IPS-18a (cell line): ENCODE data around the gene MAD1L1.

Experiments
- H3K27ac ChIP-seq: one replicate; pipeline ENCODE4 v1.5.1; 2013; ENCODE audit warnings: low read length
- H3K27me3 ChIP-seq: one replicate; pipeline ENCODE4 v1.6.1; 2013; ENCODE audit warnings: mild to moderate bottlenecking, low read length; ENCODE audit not compliant: control insufficient read depth, insufficient read depth
- H3K36me3 ChIP-seq: one replicate; pipeline ENCODE4 v1.6.1; 2013; ENCODE audit warnings: low read depth, low read length; ENCODE audit not compliant: control insufficient read depth
- H3K4me1 ChIP-seq: one replicate; pipeline ENCODE4 v1.6.1; 2013; ENCODE audit warnings: low read depth, low read length; ENCODE audit not compliant: control insufficient read depth
- H3K4me3 ChIP-seq: one replicate; pipeline ENCODE4 v1.5.1; 2013; ENCODE audit warnings: low read length
- H3K9ac ChIP-seq: one replicate; pipeline ENCODE4 v1.6.1; 2013; ENCODE audit warnings: mild to moderate bottlenecking, low read length, moderate library complexity
- H3K9me3 ChIP-seq: one replicate; pipeline ENCODE4 v1.6.1; 2013; ENCODE audit warnings: low read depth, low read length; ENCODE audit not compliant: control insufficient read depth

Gene MAD1L1

DNA sequence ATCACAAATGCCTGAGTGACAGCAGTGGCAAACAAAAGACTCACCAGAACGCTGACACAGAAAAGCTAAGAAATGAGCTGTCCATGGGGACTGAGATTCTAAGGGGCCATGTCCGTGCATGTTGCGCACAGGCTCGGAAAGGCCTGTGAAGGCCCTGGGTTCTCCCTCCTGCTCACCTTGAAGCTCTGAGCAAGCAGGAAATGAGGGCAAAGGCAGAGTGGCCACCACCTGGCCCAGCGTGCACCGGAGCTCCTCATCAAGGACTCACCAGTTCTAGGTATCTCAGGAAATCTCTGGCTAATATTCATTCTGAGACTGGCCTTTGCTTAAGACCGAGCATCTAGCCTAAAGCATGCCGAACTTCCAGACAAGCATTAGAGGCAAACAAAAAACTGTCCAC lies 52.7 kb downstream of the MAD1L1 start:
- Histone ChIP-seq H3K4me1 (no peaks in the 10 kb centered on the region), H3K9ac (no peak overlapping the region), H3K4me3 (no peak overlapping the region), H3K9me3 (no peaks in the 10 kb centered on the region), H3K27me3 (no peaks in the 10 kb centered on the region), H3K27ac (no peak overlapping the region), H3K36me3 (no peaks in the 10 kb centered on the region)

DNA sequence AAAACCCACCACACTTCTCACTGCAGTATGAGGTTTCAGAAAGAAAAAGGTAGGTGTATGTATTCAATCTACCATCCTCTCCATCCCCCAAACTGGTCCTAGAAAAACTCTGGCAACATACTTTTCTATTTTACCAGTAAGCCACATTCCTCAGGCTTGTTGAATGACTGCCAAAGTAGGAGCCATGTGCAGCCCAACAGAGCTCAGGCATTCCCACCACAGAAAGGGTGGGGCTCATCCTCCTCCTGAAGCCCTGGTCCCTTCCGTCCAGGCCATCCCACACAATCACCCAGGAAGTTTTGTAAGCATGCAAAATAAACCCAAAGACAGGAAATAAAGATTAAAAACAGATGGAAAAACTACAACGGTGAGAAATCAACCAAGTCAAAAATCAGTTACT lies 57.2 kb downstream of the MAD1L1 start:
- H3K9me3 ChIP-seq = no peaks in the 10 kb centered on the region
- no peak overlapping the region for H3K4me3 ChIP-seq
- H3K4me1 ChIP-seq = no peaks in the 10 kb centered on the region
- H3K27ac ChIP-seq = no peak overlapping the region
- H3K9ac ChIP-seq = no peak overlapping the region
- no peaks in the 10 kb centered on the region for H3K27me3 ChIP-seq
- H3K36me3 ChIP-seq = peaks cover 5% of the 10 kb centered on the region

DNA sequence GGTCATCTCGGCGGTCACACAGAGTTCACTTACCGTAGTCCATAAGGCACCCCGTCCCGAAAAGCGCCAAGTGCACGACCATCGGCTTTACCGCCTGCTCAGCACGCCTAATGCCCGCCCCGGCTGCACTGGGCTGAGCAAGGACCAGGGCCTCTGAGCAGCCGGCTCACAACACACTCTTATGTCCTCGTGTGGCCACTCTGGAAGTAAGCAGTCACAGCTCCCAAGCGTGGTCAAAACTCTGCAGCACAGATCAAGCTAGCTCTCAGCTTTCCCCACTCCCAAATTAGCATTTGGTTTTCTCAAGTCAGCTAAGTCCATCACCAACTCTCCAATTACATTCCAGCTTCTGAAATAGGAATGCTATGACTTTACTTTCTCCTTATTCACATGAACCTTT lies 57.7 kb downstream of the MAD1L1 start:
- no peak overlapping the region for H3K9ac ChIP-seq
- H3K36me3 ChIP-seq = peaks cover 5% of the 10 kb centered on the region
- H3K27ac ChIP-seq = no peak overlapping the region
- no peaks in the 10 kb centered on the region for H3K27me3 ChIP-seq
- no peaks in the 10 kb centered on the region for H3K9me3 ChIP-seq
- H3K4me1 ChIP-seq = no peaks in the 10 kb centered on the region
- no peak overlapping the region for H3K4me3 ChIP-seq

DNA sequence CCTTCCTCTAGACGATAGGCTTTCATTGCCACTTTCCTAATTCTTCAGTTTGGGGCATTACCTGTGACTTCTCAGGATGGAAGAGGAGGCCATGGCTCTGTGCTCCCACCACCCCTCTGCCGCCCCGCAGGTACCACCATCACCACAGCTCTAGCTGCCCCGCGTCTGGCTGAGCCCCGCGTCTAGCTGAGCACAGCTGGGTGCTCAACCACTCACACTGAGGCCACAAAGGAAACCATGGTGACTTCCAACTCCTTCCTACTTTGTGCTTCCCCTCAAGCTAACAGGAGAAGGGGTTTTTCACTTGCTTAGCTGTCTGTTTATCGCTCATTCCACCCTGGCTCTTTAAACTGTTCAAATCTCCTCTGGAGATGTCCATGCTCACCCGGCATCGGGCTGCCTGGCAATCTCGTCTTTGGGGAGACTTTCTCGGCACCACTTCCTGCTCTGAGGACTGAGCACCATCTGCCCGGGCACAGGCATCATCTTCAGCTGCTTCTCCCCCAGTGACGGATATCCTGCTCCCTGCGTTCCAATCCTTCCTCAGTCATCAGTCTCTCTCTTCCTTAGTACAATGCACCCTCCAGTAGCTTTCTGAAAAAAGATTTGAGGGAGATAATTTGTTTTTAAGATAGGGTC lies 59.4 kb downstream of the MAD1L1 start:
- Histone ChIP-seq H3K4me3 (no peak overlapping the region), H3K9ac (no peak overlapping the region), H3K4me1 (no peaks in the 10 kb centered on the region), H3K9me3 (no peaks in the 10 kb centered on the region), H3K36me3 (peaks cover 5% of the 10 kb centered on the region), H3K27me3 (no peaks in the 10 kb centered on the region), H3K27ac (no peak overlapping the region)

DNA sequence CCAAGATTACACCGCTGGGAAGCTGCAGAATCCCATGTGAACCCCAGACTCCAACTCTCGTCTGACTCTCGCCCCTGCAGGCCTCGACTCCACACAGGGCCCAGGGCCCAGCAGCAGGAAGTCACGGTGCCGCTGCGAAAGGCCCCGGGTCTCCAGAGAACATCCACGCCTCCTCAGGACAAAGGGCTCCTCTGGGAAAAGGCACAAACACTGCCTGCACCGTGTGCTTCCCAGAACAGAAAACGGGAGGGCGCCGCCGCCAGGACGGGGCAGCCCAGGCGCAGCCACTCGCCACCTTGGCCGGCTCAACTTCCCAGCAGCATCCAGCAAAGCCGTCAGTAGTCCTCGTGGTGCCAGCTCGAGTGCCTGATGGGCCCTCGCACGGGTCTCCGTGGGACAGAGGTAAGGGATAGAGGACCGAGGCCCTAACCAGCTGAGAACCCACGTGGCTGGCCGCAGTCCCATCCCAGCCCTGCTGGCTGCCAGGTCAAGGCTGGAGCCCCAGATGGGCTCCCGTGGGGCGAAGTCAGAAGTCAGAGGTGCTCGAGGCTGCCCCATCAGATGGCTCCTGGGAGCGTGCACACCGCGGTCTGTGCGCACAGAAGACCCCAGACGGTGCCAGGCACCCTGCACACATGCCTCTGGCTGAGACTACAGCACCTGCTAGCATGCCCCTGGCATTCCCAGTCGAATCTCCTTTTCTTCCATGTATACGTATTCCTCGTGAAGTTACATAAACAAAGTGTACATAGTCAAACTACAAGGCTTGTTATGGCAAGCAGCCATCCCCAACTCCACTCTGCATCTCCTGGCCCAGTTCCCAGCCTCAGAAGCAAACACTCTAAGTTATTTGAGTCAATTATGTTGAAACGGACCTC lies 60.2 kb downstream of the MAD1L1 start:
- Histone ChIP-seq H3K4me1 (no peaks in the 10 kb centered on the region), H3K27me3 (no peaks in the 10 kb centered on the region), H3K9ac (no peak overlapping the region), H3K27ac (no peak overlapping the region), H3K4me3 (no peak overlapping the region), H3K36me3 (peaks cover 5% of the 10 kb centered on the region), H3K9me3 (no peaks in the 10 kb centered on the region)

DNA sequence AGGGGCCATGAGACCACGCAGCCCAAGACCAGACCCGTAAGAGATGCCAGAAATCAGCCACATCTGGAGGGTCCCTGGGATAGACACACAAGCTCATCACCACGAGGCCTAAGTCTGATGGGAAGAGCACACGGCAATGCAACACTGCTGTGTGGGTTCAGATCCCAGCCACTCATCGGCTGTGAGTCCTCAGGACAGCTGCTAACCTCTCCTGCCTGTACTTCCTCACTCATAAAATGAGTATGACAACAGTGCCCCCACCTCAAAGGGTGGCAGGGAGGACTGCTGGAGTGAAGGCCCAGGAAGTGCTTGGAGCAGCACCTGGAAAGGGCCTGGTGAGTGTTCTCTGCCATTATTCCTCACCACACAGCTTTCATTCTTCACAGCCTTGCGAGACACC lies 60.9 kb downstream of the MAD1L1 start:
- H3K9ac ChIP-seq = no peak overlapping the region
- H3K27me3 ChIP-seq = no peaks in the 10 kb centered on the region
- H3K27ac ChIP-seq = no peak overlapping the region
- H3K4me1 ChIP-seq = no peaks in the 10 kb centered on the region
- no peaks in the 10 kb centered on the region for H3K9me3 ChIP-seq
- H3K4me3 ChIP-seq = no peak overlapping the region
- peaks cover 5% of the 10 kb centered on the region for H3K36me3 ChIP-seq

DNA sequence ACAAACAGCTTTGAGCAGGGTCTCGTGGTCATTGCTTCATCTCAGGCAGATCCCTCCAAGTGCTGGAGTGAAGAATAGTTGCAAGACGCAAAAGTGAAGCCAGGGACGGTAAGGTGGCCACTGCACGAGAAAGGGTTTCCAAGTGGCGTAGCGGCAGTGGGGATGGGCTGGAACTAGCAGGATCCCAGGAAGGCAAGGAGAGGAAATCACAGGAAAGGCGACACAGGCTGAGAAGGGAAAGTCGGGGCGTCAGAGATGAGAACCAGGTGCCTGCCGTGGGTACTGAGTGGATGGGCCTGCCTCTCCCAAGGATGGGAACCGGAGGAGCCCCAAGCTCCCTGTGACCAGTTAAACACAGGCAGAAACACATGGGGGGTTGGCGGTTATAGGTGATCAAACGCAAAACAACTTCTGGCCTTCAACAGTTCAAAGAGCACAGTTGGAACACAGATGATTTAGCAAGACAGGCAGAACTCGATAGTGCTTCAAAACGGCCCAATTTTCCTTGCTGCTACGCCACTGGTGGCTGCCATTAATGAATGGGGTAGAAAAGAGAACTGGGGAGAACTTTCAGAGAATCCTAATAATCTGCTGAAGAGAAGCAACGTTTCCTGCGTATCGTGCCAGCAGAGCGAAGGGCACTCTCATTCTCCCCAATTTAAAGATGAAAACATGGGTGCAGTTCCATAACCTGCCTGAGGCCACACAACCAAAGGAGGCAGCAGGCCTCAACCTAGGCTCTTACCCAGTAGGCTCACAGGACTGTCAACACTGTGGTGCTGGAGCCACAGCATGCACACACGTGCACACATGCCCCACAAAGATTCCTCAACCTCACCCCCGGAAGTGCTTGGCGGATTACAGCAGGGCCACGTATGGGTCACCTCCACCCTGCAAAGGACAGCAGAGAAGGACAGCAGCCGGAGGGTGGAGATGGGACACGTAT lies 61.9 kb downstream of the MAD1L1 start:
- Histone ChIP-seq H3K4me1 (no peaks in the 10 kb centered on the region), H3K9me3 (no peaks in the 10 kb centered on the region), H3K4me3 (no peak overlapping the region), H3K36me3 (peaks cover 5% of the 10 kb centered on the region), H3K27ac (no peak overlapping the region), H3K27me3 (no peaks in the 10 kb centered on the region), H3K9ac (no peak overlapping the region)

DNA sequence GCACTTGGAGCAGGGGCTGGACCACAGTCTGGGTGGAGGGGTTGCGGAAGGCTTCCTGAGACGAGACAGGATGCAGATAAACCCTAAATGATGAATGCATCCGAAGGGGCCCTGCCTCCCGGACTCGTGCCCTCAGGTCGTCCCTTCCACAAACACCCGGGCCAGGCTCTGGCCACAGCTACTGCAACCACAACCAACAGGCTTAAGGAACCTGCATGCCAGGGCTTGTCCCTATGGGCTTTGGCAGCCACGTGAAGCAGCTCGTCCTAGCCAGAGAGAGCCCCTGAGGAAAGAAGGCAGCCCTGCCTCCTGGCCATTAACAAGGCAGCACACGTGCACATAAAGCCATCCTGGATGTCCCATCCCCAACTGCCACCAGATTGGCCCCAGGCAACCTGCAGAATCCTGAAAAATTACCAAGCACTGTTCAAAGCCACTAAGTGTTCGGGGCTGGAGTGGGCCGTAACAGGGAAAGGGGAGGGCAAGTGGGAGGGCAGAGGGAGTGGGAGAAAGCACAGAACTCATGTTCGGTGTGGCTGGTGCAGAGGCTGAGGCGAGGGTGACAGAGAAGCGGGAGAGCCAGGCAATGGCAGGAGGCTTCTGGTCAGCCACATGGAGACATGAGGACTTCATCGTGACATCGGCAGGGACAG lies 62.7 kb downstream of the MAD1L1 start:
- H3K9me3 ChIP-seq = no peaks in the 10 kb centered on the region
- H3K4me1 ChIP-seq = no peaks in the 10 kb centered on the region
- H3K36me3 ChIP-seq = peaks cover 5% of the 10 kb centered on the region
- no peaks in the 10 kb centered on the region for H3K27me3 ChIP-seq
- no peak overlapping the region for H3K27ac ChIP-seq
- H3K4me3 ChIP-seq = no peak overlapping the region
- H3K9ac ChIP-seq = no peak overlapping the region

DNA sequence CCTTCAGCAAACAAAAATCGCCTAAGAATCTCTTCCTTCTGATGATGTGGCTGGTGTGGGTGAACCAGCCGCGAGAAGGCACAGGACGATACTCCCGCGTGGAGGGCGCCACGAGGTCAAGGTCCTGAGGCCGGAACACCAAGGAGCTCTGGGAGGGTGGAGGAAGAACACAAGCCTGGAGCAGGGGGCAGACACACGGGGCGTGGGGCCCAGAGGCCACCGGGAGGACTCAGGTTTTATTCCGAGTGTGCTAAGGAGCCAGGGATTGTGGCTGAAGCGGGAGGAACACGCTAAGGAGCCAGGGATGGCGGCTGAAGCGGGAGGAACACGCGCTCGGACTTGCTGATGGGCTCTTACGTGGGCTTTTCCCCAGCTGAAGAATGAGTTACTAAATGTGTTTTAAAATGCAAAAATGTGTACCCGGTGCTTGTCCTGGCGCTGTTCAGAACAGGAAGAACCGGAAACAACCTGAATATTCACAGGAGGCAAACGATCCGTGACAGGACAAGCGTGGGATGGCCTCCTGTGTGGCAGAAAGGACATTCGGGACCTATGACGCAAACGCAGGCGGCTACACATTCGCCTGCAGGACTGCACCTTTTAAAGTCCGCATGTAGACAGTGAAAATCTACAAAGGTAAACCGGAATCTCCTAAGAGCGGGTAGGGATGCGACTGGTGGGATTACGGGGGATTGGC lies 64.0 kb downstream of the MAD1L1 start:
- H3K4me1 ChIP-seq = peaks cover 3% of the 10 kb centered on the region
- no peak overlapping the region for H3K27ac ChIP-seq
- no peaks in the 10 kb centered on the region for H3K9me3 ChIP-seq
- no peak overlapping the region for H3K9ac ChIP-seq
- H3K36me3 ChIP-seq = no peaks in the 10 kb centered on the region
- H3K27me3 ChIP-seq = no peaks in the 10 kb centered on the region
- no peak overlapping the region for H3K4me3 ChIP-seq

DNA sequence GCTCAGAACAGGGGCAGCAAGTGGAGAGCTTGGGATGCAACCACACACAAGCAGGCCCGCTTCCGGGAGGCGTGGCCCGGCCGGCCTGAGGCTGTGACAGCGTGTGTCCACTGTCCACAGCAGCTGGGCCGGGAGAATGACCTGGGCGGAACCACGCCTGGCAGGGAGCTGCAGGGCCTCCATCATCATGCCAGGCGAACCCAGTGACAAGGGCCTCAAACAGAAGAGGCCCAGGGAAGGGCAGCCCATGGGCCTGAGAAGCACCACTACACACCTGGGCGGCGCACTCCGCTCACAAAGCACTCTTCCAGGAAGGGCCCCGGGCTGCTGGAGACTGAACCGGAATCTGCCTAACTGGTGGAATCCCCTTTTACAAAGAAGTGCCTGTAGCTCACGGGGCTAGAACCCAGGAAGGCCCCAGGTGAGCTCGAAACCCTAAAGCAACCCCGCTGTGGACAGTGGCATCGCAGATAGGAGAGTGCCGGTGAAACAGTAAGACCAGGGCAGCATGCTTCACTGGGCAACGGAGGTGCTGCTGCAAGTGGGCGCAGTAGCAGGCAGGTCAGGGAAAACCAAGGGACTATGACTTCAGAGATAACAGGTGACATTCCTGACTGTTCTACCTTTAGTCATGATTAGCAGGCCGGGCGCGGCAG lies 66.0 kb downstream of the MAD1L1 start:
- Histone ChIP-seq H3K4me1 (peaks cover 15% of the 10 kb centered on the region), H3K9me3 (no peaks in the 10 kb centered on the region), H3K9ac (no peak overlapping the region), H3K36me3 (no peaks in the 10 kb centered on the region), H3K4me3 (no peak overlapping the region), H3K27ac (no peak overlapping the region), H3K27me3 (no peaks in the 10 kb centered on the region)
